ENCODE measurements around the gene N4BP2L2. TPM values are rescaled to one million over a fixed set of nuclear protein-coding genes. Genes with fewer than 3 reads are reported as not detected.

Gene N4BP2L2
- total RNA-seq, 1 experiment from 2014 or later: 61.4 TPM

GRCh38 chr13:32456591-32456990 is 82.0 kb downstream of the N4BP2L2 start:
- H3K14ac ChIP-seq (ENCODE audit: insufficient read depth, low read length): no peak overlapping the region
- H3K79me1 ChIP-seq (ENCODE audit: insufficient read depth, low read depth, low read length, poor library complexity, severe bottlenecking): no peaks in the 10 kb centered on the region
- H3K27me3 ChIP-seq (ENCODE audit: insufficient read depth, low read length): no peaks in the 10 kb centered on the region
- no peak overlapping the region for H3K56ac ChIP-seq (ENCODE audit: insufficient read length, low read depth, low read length)
- H3T11ph ChIP-seq (ENCODE audit: low read length): no peak overlapping the region
- no peak for DNase-seq
- no peak overlapping the region for H4K8ac ChIP-seq (replicated peaks; ENCODE audit: insufficient read length, low read depth, low read length)
- H3K4ac ChIP-seq (ENCODE audit: low read depth, low read length): no peak overlapping the region
- H3K23me2 ChIP-seq (ENCODE audit: insufficient read length, low read depth, low read length, poor library complexity, severe bottlenecking): no peaks in the 10 kb centered on the region
- no peaks in the 10 kb centered on the region for H3K79me2 ChIP-seq (ENCODE audit: insufficient read depth, low read length)
- H3K4me1 Mint-ChIP-seq: no peaks in the 10 kb centered on the region
- no peak overlapping the region for H3K18ac ChIP-seq (ENCODE audit: insufficient read length, low read depth, low read length)
- H2BK12ac ChIP-seq (ENCODE audit: insufficient read length, low read depth, low read length): no peak overlapping the region
- H3K36me3 Mint-ChIP-seq (ENCODE audit: insufficient read depth in 1 of 3, low read depth in 3 of 3): peaks cover 0 to 8% (median 7%) of the 10 kb centered on the region in 3 experiments; a peak in 3 of 7 replicates
- no peak overlapping the region for H3K27ac Mint-ChIP-seq
- no peaks in the 10 kb centered on the region for H4K20me1 ChIP-seq (ENCODE audit: control insufficient read depth, insufficient read depth, insufficient read length)
- H3K4me1 ChIP-seq (ENCODE audit: insufficient read depth, low read length): no peaks in the 10 kb centered on the region
- H2BK120ac ChIP-seq (ENCODE audit: low read depth, low read length, poor library complexity, severe bottlenecking): no peak overlapping the region
- H3K9ac ChIP-seq (ENCODE audit: extremely low read depth, insufficient read length, low read length): no peak overlapping the region
- no peak for TF ChIP-seq CTCF (conservative IDR thresholded peaks at IDR 0.05)
- H3K27me3 Mint-ChIP-seq (ENCODE audit: low read depth): no peaks in the 10 kb centered on the region
- no peak overlapping the region for H3K4me2 ChIP-seq (ENCODE audit: insufficient read depth, insufficient read length, low read length)
- no peak overlapping the region for H2AFZ ChIP-seq (ENCODE audit: low read length)
- no peak overlapping the region for H3K27ac ChIP-seq (ENCODE audit: insufficient read length, low read depth, low read length)
- WGBS (ENCODE audit: extremely low coverage, insufficient read length, low lambda C conversion rate): no CpG with 5 or more reads among the region's 2 CpGs
- no peak overlapping the region for H3K23ac ChIP-seq (ENCODE audit: insufficient read length, low read depth, low read length)
- H4K91ac ChIP-seq (ENCODE audit: insufficient read length, low read depth, low read length): no peak overlapping the region
- no peak overlapping the region for H2BK20ac ChIP-seq (ENCODE audit: low read depth, low read length, poor library complexity, severe bottlenecking)
- H2AK5ac ChIP-seq (ENCODE audit: insufficient read length, low read length): no peak overlapping the region
- H3K9me3 Mint-ChIP-seq: peaks cover 10 to 13% of the 10 kb centered on the region in 2 experiments
- H2BK15ac ChIP-seq (ENCODE audit: low read depth, low read length): no peak overlapping the region
- no peaks in the 10 kb centered on the region for H3K9me3 ChIP-seq (ENCODE audit: control insufficient read depth, low read depth, low read length)
- no peak overlapping the region for H4K5ac ChIP-seq (ENCODE audit: insufficient read length, low read depth, low read length)
- no peak overlapping the region for H2BK5ac ChIP-seq (ENCODE audit: insufficient read length, low read length)
- no peak overlapping the region for H3K4me3 Mint-ChIP-seq
